Measurements from ENCODE around the gene RLBP1. TPM values are rescaled to one million over a fixed set of nuclear protein-coding genes. Genes with fewer than 3 reads are reported as not detected.

Gene RLBP1
- total and polyA plus RNA-seq, 10 of the 15 experiments (the other 5 are each of a cell fraction or from before 2014, with no cell fraction given): 0.06 TPM; not detected in 9

- H3K4me3 ChIP-seq: no peak overlapping the region
- H3K27me3 ChIP-seq (replicated peaks in 1 of 2; ENCODE audit: control insufficient read depth in 2 of 2, insufficient read depth in 2 of 2, low read length in 1 of 2): no peaks in the 10 kb centered on the region
- H3K79me2 ChIP-seq (ENCODE audit: control insufficient read depth, insufficient read depth, low read length): peaks cover 37% of the 10 kb centered on the region
- FAIRE-seq: no peak
- H3K9ac ChIP-seq (ENCODE audit: control insufficient read depth, insufficient read depth, low read length): no peak overlapping the region
- BruUV-seq (replicated peaks): no TSS peak
- in situ Hi-C loops (cut with MboI): no loop called here
- peaks cover 7% of the 10 kb centered on the region; the same call in 1 of the 2 replicates for H3K4me1 ChIP-seq (ENCODE audit: control insufficient read depth, insufficient read depth, low read length)
- ATAC-seq: no peak
- no peak overlapping the region; the same call in 1 of the 2 replicates for H3K4me2 ChIP-seq (ENCODE audit: control insufficient read depth, insufficient read depth)
- peaks cover 4% of the 10 kb centered on the region; the same call in 1 of the 3 replicates for H3K9me3 ChIP-seq (replicated peaks; ENCODE audit: control insufficient read depth, insufficient read depth, low read length)
- no peak for DNase-seq (ENCODE audit: low read depth, low spot score)
- POLR2A ChIA-PET: interaction anchor here (0.5 kb wide), 1 partner anchor 24 kb away, joined by 4 read pairs; no protein-coding TSS in a partner anchor
- CTCF ChIA-PET: interaction anchor here (5.4 kb wide), 1 partner anchor 42 kb away, joined by 42 read pairs; no protein-coding TSS in a partner anchor
- intact Hi-C loops (cut with micrococcal nuclease; ENCODE audit: unreplicated experiment): no loop called here
- no peaks in the 10 kb centered on the region for H4K20me1 ChIP-seq (ENCODE audit: control insufficient read depth, insufficient read depth)
- TF ChIP-seq NFIC (IDR thresholded peaks at IDR 0.05; ENCODE audit: low read depth, low read length) (no peak), EGR1 (IDR thresholded peaks at IDR 0.05; ENCODE audit: borderline replicate concordance in 1 of 2, low read depth in 2 of 2, low read length in 2 of 2) (no peak), REST (IDR thresholded peaks at IDR 0.05; ENCODE audit: low read depth, low read length) (no peak), RFX5 (IDR thresholded peaks at IDR 0.05; ENCODE audit: low read depth, low read length) (no peak)
- WGBS (ENCODE audit: insufficient coverage, insufficient replicate concordance, low lambda C conversion rate, missing lambda C conversion rate): 94% methylated on average over 2 of the region's 2 CpGs
- H2AFZ ChIP-seq (ENCODE audit: control insufficient read depth, low read depth, low read length): no peak overlapping the region
- SMC1A ChIA-PET (ENCODE audit: uncharacterized antibody, unreplicated experiment): no interaction called here
- no peak overlapping the region for H3K27ac ChIP-seq (ENCODE audit: control insufficient read depth, insufficient read depth)
- peaks cover 3 to 10% of the 10 kb centered on the region in 2 experiments for H3K36me3 ChIP-seq (ENCODE audit: control insufficient read depth in 2 of 2, insufficient read depth in 2 of 2, low read length in 1 of 2)
- RAD21 ChIA-PET (ENCODE audit: unreplicated experiment): no interaction called here
Measured at GRCh38 chr15:89248584-89248983, 27.2 kb upstream of the RLBP1 start.
